NCI-H1092 (cell line): ENCODE results near the gene SPSB2.
"Not testable (repeated sequence)": the region's sequence is repeated elsewhere in the genome, so short reads cannot be mapped to it uniquely, and the experiment has no call there.

Source experiments
- DNase-seq: peaks from one replicate; lab custom pipeline; 2025; lab: John Stamatoyannopoulos, UW

SPSB2 gene

DNA sequence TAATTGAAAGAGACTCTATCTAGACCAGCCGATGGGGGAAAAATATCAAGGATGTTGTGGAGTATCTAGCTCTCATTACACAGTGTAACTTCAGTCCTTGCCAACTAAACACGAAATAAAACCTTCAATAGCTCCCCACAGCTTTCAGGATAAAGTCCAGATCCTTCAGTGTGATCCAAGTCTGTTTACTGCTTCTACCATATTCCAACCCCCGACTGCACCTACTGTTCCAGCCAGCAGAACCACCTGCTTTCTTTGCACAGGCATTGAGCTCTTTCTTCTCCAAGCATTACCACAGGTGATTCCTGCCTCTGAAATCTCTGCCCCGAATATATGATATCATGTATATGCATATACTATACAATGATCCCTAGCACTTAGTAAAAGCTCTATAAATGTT lies 29.3 kb upstream of the SPSB2 start:
- DNase-seq: no peak

DNA sequence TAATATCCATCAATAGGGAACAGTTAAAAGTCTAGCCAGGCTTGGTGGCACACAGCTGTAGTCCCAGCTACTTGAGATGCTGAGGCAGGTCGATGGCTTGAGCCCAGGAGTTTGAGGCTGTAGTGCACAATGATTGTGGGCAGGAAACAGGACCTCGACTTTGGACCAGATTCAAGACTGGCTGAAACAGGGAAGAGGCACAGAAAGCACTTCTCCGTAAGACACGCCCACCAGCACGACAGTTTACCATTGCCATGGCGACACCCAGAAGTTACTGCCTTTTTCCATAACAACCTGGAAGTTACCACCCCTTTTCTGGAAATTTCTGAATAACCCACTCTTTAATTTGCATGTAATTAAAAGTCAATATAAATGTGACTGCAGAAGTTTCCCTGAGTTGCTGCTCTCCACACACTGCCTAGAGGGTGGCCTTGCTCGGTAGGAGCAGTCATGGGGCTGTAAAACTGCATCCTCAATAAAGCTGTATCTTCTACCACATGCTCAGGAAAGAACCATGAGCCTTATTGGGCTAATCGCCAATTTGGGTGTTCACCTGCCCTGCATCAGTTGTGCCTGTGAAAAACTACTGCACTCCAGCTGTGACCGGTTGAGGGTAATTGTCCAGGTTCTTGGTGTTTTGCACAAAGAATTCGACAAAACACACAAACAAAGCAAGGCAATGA lies 26.9 kb upstream of the SPSB2 start:
- DNase-seq: no peak

DNA sequence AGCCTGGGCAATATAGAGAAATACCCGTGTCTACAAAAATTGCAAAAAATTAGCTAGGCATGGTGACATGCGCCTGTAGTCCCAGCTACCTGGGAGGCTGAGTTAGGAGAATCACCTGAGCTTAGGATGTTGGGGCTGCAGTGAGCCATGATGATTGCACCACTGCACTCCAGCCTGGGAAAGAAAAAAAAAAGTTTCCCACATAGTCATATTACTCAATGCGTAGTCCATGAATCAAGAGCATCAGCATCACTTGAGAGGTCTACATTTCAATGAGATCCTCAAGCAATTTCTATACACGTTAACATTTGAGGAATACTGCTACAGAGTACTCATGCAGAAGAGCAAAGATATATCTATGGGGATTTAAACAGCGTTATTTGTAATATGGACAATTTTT lies 26.3 kb upstream of the SPSB2 start:
- DNase-seq: no peak

DNA sequence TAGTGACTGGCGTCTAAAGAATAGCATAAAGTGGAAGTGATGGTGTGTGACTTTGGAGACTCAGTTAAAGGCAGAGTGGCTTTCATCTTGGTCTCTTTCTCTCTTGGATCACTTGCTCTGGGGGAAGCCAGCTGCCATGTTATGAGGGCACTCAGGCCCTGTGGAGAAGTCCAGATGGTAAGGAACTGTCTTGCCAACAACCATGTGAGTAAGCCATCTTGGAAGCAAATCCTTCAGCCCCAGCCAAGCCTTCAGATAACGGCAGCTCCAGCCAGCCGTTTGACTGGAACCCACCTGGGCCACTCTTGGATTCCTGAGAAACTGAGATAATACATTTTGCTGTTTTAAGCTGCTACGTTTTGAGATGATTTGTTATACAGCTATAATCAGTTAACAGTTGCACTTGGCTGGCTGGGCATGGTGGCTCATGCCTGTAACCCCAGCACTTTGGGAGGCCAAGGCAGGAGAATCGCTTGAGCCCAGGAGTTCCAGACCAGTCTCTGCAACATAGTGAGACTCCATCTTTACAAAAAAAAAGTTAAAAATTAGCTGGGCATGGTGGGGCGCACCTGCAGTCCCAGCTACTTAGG lies 23.8 kb upstream of the SPSB2 start:
- no peak for DNase-seq

DNA sequence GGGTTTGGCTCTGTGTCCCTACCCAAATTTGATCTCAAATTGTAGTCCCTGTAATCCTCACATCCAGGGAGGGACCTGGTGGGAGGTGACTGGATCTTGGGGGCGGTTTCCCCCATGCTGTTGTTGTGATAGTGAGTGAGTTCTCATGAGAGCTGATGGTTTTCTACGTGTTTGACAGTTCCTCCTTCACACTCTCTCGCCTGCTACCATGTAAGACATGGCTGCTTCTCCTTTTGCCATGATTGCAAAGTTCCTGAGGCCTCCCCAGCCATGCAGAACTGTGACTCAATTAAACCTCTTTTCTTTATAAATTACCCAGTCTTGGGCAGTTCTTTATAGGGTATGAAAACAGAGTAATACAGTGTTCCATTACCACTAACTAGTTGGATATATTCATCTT lies 21.2 kb upstream of the SPSB2 start:
- no peak for DNase-seq

DNA sequence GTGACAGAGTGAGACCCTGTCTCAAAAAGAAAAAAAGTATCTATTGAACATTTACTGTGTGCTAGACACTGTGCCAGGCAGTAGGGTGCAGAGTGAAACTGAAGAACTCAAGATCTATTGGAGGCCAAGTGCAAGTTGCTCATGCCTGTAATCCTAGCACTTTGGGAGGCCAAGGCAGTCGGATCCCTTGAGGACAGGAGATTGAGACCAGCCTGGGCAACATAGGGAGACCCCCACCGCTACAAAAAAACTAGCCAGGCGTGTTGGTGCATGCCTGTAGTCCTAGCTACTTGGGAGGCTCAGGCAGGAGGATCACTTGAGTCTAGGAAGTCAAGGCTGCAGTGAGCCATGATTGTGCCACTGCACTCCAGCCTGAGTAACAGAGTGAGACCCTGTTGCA lies 19.6 kb upstream of the SPSB2 start:
- DNase-seq: not testable (repeated sequence)

DNA sequence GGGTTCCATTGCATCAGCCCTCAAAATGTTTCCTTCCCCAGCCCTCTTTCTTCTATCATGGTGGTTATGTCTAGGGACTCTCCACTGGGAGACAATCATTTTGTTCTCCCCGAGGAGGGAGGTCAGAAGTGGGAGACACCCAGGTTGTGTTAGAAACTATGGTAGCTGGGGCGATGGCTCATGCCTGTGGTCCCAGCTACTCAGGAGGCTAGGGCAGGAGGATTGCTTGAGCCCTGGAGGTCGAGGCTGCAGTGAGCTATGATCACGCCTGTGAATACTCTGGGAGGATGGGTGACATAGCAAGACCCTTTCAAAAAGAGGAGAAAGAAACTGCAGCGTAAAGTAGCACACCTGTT lies 18.5 kb upstream of the SPSB2 start:
- DNase-seq: no peak

DNA sequence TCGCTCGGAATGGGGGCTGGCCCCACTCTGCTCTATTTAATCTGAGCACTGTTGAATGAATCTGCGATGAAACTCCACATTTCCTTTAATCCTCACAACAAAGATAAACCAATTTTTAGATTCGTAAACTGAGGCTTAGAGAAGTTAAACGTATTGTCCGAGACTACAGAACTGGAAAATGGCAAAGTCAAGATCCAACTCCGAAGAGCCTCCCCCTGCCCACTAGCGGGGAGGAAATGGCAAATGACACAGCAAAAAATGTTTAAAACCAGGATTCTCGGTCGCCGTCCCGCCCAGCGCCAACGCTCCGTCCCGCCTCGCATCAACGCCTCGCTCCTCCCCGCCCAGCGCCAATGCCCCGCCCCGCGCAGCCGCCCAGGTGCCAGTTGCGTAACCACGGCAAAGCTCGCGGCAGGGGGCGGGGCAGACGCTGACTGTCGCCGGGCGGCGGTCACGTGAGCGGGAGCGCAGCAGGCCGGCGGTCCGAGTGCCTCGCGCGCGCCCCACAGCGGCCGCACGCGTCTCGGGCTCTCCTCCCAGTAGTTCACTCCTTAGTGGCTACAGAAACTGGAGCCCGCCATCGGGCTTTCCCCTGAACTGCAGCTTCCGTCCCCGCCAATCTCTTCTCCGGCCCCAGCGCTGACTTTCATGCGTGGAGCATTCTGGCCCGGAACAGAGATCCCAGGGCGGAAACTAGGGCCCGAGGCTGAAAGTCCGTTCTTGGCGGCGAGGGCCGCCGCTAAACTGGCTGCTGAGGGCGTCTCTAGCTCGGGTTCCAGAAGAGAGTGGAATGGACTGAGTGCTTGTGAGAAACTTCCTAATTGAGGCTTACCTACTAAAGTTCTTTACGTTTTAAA lies 17.9 kb upstream of the SPSB2 start:
- peak; percentile 94 for DNase-seq

DNA sequence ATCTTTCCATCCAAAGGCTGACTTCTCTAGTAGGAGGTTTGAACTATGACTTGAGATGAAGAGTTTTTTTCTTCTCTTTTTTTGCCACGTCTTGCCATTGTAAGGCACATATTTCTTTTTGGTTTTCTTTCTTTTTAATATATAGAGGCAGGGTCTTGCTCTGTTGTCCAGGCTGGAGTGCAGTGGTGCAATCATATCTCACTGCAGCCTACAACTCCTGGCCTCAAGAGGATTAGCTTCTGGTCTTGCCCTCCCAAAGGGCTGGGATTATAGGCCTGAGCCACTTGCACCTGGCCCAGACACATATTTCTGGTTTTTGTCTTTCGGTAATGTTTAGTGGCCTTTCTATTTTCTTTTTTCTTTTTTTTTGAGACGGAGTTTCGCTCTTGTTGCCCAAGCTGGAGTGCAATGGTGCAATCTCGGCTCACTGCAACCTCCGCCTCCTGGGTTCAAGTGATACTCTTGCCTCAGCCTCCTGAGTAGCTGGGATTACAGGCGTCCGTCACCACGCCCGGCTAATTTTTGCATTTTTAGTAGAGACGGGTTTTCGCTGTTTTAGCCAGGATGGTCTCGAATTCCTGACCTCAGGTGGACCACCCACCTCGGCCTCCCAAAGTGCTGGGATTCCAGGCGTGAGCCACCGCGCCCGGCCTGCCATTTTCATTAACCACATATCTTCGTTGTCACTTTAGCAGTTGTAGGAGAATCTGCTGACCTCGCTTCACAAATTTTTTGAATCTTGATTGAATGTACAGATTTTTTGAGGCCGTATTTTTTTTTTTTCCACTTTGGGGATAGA lies 16.9 kb upstream of the SPSB2 start:
- not testable (repeated sequence) for DNase-seq

DNA sequence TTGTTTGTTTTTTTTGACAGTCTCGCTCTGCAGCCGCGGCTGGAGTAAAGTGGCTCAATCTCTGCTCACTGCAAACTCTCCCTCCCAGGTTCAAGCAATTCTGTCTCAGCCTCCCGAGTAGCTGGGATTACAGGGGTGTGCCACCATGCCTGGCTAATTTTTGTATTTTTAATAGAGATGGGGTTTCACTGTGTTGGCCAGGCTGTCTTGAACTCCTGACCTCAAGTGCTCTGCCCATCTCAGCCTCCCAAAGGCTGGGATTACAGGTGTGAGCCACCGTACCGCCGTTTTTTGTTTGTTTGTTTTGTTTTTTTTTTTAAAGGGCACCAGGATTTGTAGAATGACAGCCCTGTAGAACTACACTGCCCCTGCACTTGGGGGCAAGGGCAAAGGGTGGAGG lies 15.7 kb upstream of the SPSB2 start:
- not testable (repeated sequence) for DNase-seq

DNA sequence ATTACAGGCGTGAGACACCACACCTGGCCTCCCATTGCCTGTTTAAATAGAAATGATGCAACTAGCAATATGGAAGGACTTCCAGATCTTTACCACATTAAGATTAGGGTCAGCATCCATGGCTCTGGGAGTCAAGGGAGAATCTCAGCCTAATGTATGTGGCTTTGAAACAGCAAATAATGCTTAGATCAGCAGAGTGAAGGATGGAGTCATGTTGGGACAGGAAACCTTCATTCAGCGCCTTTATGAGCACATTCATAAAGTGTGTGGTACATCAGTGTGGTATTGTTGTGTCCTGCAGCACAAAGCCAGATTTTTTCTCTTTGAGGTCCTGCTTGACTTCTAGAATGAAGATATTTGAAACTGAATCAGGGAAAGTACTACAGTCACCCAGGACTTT lies 15.3 kb upstream of the SPSB2 start:
- DNase-seq: no peak

DNA sequence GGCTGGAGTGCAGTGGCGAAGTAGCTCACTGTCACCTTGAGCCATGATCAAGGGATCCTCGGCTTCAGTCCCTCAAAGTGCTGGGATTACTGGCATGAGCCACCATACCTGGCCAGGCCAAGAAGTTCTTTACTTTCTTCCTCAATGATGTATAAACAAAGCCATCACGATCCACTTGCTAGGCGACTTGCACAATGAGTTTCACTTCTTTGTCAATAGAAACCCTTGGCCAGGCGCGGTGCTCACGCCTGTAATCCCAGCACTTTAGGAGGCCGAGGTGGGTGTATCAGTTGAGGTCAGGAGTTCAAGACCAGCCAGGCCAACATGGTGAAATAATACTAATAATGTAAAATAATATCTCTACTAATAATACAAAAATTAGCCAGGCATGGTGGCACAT lies 14.4 kb upstream of the SPSB2 start:
- no peak for DNase-seq

DNA sequence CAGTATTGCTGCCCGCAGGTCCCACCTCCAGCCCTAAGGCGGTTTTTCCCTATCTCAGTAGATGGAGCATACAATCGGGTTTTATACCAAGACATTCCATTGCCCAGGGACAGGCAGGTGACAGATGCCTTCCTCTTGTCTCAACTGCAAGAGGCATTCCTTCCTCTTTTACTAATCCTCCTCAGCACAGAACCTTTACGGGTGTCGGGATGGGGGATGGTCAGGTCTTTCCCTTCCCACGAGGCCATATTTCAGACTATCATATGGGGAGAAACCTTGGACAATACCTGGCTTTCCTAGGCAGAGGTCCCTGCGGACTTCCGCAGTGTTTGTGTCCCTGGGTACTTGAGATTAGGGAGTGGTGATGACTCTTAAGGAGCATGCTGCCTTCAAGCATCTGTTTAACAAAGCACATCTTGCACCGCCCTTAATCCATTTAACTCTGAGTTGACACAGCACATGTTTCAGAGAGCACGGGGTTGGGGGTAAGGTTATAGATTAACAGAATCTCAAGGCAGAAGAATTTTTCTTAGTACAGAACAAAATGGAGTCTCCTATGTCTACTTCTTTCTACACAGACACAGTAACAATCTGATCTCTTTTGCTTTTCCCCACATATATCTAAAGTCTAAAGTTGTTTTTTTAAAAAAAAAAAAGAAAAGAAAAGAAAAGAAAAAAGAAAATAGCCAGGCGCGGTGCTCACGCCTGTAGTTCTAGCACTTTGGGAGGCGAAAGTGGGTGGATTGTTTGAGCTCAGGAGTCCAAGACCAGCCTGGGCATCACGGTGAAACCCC lies 13.3 kb upstream of the SPSB2 start:
- not testable (repeated sequence) for DNase-seq

DNA sequence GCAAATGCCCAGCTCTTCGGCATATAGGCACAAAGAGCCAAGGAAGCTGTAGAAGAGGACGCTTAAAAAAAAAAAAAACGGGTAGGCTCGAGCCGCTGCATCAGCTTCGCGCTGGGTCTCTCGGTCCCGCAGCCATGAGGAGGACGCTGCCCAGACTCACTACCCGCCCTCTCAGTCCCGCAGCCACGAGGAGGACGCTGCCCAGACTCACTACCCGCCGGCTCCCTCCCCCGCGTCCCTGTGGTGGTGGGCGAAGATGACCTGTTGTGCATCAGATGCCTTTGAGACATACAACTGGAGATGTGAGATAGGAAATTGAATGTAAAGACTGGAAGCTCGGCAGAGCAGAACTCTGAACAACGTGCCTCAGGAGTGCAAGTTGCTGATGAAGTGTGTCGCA lies 11.4 kb upstream of the SPSB2 start:
- no peak for DNase-seq

DNA sequence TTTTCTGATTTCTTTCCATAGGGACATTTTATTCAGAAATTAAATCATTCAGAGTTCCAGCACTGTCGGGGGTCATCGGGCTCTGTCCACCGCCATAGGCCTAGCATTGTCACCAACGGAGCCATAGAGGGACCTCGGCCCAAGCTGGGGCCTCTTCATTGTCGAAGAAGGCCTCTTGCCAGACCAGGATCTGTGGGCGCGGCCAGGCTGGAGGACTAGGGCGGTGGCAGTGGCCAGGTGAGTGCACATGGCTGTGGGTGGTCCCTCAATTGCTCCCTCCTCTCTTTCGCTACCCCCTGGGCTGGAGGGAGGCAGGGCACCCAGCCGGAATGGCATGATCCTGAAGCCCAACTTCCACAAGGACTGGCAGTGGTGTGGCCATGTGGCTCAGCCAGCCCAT lies 10.6 kb upstream of the SPSB2 start:
- DNase-seq: no peak

DNA sequence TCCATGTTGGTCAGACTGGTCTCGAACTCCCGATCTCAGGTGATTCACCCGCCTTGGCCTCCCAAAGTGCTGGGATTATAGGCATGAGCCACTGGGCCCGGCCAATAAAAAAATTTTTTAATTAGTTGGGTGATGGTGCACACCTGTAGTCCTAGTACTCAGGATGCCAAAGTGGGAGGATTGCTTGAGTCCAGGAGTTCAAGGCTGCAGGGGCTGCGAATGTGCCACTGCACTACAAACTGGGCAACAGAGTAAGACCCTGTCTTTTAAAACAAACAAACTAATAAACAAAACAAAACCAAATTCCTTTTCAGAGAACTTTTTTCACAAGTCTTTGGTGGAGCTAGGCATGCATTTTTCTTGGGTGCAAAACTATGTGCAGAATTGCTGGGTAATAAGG lies 10.1 kb upstream of the SPSB2 start:
- DNase-seq: no peak

DNA sequence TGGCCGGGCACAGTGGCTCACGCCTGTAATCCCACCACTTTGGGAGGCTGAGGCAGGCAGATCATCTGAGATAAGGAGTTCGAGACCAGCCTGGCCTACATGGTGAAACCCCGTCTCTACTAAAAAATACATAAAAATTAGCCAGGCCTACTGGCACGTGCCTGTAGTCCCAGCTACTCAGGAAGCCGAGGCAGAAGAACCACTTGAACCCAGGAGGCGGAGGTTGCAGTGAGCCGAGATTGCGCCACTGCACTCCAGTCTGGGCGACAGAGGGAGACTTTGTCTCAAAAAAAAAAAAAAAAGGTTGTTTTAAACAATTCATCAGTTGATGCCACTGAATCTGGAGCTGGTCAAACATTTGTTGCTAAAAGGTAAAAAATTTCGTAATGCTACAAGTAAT lies 6.7 kb upstream of the SPSB2 start:
- DNase-seq: not testable (repeated sequence)

DNA sequence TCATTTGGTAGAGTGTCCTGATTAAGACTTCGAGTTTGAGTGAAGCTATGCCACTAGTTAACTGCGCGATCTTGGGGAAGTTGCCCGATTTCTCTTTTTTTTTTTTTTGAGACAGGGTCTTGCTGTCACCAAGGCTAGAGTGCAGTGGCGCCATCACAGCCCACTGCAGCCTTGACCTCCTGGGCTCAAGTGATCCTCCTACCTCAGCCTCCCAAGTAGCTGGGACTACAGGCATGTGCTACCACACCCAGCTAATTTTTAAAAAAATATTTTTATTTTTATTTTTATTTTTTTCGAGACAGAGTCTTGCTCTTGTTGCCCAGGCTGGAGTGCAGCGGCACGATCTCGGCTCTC lies 889 bp upstream of the SPSB2 start:
- DNase-seq: not testable (repeated sequence)

DNA sequence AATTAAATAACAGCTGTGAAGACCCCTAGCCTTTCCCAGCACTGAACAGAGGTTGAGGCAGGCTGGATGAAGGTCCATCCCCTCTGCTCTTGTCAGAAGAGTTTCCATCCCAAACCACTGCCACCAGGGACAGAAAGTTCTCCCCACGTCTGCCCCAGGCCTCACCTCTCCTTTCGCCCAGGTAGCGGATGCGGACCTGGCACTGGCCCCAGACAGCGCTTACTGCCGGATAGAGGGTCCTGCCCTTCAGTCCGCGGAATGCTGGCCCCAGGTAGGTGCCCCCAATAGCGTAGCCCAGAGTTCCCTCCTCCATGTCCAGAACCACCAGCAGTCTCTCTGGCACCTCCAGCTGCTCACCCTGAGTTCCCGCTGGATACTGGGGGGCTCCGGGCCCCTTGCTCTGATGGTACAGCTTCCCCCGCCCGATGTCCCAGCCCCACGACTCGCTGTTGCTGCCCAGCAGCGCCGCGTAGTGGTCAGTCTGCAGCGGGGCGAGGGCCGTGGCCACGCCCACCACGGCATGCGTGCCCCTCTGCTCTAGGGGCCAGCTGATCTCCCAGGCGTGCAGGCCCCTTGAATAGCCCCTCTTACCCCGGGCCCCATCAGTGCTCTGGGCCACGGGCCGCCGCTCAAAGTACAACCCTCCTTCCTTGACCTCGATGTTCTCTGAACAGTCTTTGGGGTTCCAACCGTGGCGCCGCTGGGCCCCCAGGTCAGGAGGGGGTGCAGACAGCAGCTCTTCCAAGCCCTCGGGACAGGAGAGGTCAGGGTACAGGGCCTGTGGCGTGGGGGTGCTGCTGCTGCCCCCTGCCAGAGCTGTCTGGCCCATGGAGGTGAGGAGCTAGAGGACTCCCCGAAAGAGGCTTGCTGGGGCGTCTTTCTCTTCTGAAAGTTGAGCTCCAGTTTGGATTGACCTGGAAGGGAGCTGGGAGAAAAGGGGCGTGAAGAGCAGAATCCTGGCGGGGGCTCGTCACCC lies 742 bp downstream of the SPSB2 start:
- peak; percentile 66 for DNase-seq
